Activated CD8-positive, alpha-beta memory T cell treated with anti-CD3 and anti-CD28 coated beads, Interleukin-2, amount 50 U/mL, for 4 hours (primary cell): ENCODE data around the gene COPRS.

Source experiments
- DNase-seq: peaks from one replicate; pipeline ENCODE4 v3.0.0-alpha.2; 2020

COPRS gene

GRCh38 chr17:31806921-31807320 lies 52.1 kb downstream of the COPRS start:
- DNase-seq, result no peak

- no peak for DNase-seq
These were observed 55.4 kb downstream of the COPRS start for GRCh38 chr17:31803494-31804213.

- no peak for DNase-seq
These were observed 56.5 kb downstream of the COPRS start for GRCh38 chr17:31802502-31802901.
